Fibroblast of villous mesenchyme (primary cell): ENCODE measurements around the gene IGSF8. TPM values are rescaled to one million over a fixed set of nuclear protein-coding genes. Genes with fewer than 3 reads are reported as not detected.

Experiments
- DNase-seq: peaks from one replicate; pipeline ENCODE4 v3.0.0-alpha.2; 2010; ENCODE audit warnings: low read depth
- H3K4me3 ChIP-seq: 2 replicates; pipeline ENCODE4 v1.5.1; 2011; ENCODE audit warnings: low read depth, mild to moderate bottlenecking, low read length
- CTCF ChIP-seq: IDR thresholded peaks from 2 replicates; pipeline ENCODE4 v1.5.1; 2012; ENCODE audit warnings: low read depth, mild to moderate bottlenecking, low read length; ENCODE audit not compliant: insufficient read depth
- total RNA-seq: library from RNA; depleted of rRNA; stranded (reverse); fragments of >200 nt; gene quantifications from 2 replicates; pipeline ENCODE4 v1.2.3, GENCODE V29; 2012

IGSF8 gene
- total RNA-seq, 1 donor: 14.7 TPM

- no peak for DNase-seq
- TF ChIP-seq CTCF: no peak
- no peak overlapping the region for H3K4me3 ChIP-seq
These were observed 30.2 kb downstream of the IGSF8 start for GRCh38 chr1:160068225-160068624.

- no peak overlapping the region for H3K4me3 ChIP-seq
- no peak for TF ChIP-seq CTCF
- no peak for DNase-seq
These were observed 31.3 kb downstream of the IGSF8 start for GRCh38 chr1:160066829-160067745.

- TF ChIP-seq CTCF: no peak
- DNase-seq: no peak
- no peak overlapping the region for H3K4me3 ChIP-seq
These were observed 33.7 kb downstream of the IGSF8 start for GRCh38 chr1:160064746-160065145.

- TF ChIP-seq CTCF: no peak
- no peak overlapping the region for H3K4me3 ChIP-seq
- peak; percentile 8 for DNase-seq
These were observed 34.3 kb downstream of the IGSF8 start for GRCh38 chr1:160064164-160064563.

- no peak for TF ChIP-seq CTCF
- DNase-seq: no peak
- H3K4me3 ChIP-seq: no peak overlapping the region
These were observed 35.2 kb downstream of the IGSF8 start for GRCh38 chr1:160063176-160063575.

- no peak overlapping the region for H3K4me3 ChIP-seq
- DNase-seq: no peak
- no peak for TF ChIP-seq CTCF
These were observed 36.2 kb downstream of the IGSF8 start for GRCh38 chr1:160062230-160062532.
